Measurements from ENCODE around the gene TGIF2.
"Not testable (repeated sequence)": the region's sequence is repeated elsewhere in the genome, so short reads cannot be mapped to it uniquely, and the experiment has no call there.

TGIF2 gene

GRCh38 chr20:36579996-36580545, 6.7 kb downstream of the TGIF2 start:
- no peak for DNase-seq

GRCh38 chr20:36582322-36582721, 8.9 kb downstream of the TGIF2 start:
- no peak for DNase-seq

GRCh38 chr20:36582821-36583220, 9.4 kb downstream of the TGIF2 start:
- no peak for DNase-seq

- DNase-seq = no peak
Measured at GRCh38 chr20:36584018-36584481, 10.7 kb downstream of the TGIF2 start.

- no peak for DNase-seq
Measured at GRCh38 chr20:36585410-36586125, 12.2 kb downstream of the TGIF2 start.

- no peak for DNase-seq
Measured at GRCh38 chr20:36587388-36588070, 14.1 kb downstream of the TGIF2 start.

GRCh38 chr20:36591281-36591680, 17.9 kb downstream of the TGIF2 start:
- peak; percentile 45 for DNase-seq

- no peak for DNase-seq
Measured at GRCh38 chr20:36591854-36592641, 18.7 kb downstream of the TGIF2 start.

- no peak for DNase-seq
Measured at GRCh38 chr20:36593347-36593929, 20.0 kb downstream of the TGIF2 start.

GRCh38 chr20:36599912-36600345, 26.5 kb downstream of the TGIF2 start:
- DNase-seq = no peak

- DNase-seq = no peak
Measured at GRCh38 chr20:36601540-36601939, 28.1 kb downstream of the TGIF2 start.

- peak; percentile 77 for DNase-seq
Measured at GRCh38 chr20:36604952-36605398, 31.6 kb downstream of the TGIF2 start.

- DNase-seq = peak; percentile 92
Measured at GRCh38 chr20:36605399-36606157, 32.2 kb downstream of the TGIF2 start, which contains the start of gene RAB5IF. Gene RAB5IF, plus strand, starts transcription at chr20:36605779. Its CDS starts 173 bp downstream, at chr20:36605952.

GRCh38 chr20:36606158-36607066, 33.0 kb downstream of the TGIF2 start:
- no peak for DNase-seq

GRCh38 chr20:36607586-36608387, 34.4 kb downstream of the TGIF2 start:
- DNase-seq = no peak

GRCh38 chr20:36608388-36608728, 35.0 kb downstream of the TGIF2 start:
- DNase-seq = not testable (repeated sequence)

GRCh38 chr20:36611625-36612024, 38.2 kb downstream of the TGIF2 start:
- no peak for DNase-seq

GRCh38 chr20:36613974-36614373, 40.6 kb downstream of the TGIF2 start:
- peak; percentile 90 for DNase-seq

GRCh38 chr20:36614781-36615557, 41.6 kb downstream of the TGIF2 start:
- DNase-seq = peak; percentile 58

All from NCI-H2029 treated with DMSO at 0.1 percent for 48 hours (cell line).